GM12892 (cell line): ENCODE results near the gene LRRC46.

ENCODE experiments used
- POLR2A ChIP-seq: IDR thresholded peaks from 2 replicates; pipeline ENCODE4 v1.6.1; 2011; ENCODE audit warnings: low read depth, low read length, control low read depth
- TAF1 ChIP-seq: IDR thresholded peaks from 2 replicates; pipeline ENCODE4 v1.6.1; 2011; ENCODE audit warnings: low read depth, mild to moderate bottlenecking, control low read depth, low read length, borderline replicate concordance

GRCh38 chr17:47838636-47839035 is 7.2 kb downstream of the LRRC46 start:
- TF ChIP-seq TAF1, result no peak
- no peak for TF ChIP-seq POLR2A
